ENCODE data around the gene KDM1A. TPM values are rescaled to one million over a fixed set of nuclear protein-coding genes. Genes with fewer than 3 reads are reported as not detected.

Gene KDM1A
- total RNA-seq, 1 donor from 2014 or later: 155 TPM

GRCh38 chr1:23083714-23084480, 64.6 kb downstream of the KDM1A start:
- Mint-ChIP-seq H3K9me3 (no peaks in the 10 kb centered on the region), H3K4me1 (ENCODE audit: unreplicated experiment) (no peaks in the 10 kb centered on the region), H3K4me3 (no peak overlapping the region), H3K27me3 (no peaks in the 10 kb centered on the region), H3K36me3 (peaks cover 48% of the 10 kb centered on the region), H3K27ac (no peak overlapping the region)
- TF ChIP-seq CTCF (conservative IDR thresholded peaks at IDR 0.05): no peak
- no peak for DNase-seq (ENCODE audit: extremely low spot score, unreplicated experiment)

DNA sequence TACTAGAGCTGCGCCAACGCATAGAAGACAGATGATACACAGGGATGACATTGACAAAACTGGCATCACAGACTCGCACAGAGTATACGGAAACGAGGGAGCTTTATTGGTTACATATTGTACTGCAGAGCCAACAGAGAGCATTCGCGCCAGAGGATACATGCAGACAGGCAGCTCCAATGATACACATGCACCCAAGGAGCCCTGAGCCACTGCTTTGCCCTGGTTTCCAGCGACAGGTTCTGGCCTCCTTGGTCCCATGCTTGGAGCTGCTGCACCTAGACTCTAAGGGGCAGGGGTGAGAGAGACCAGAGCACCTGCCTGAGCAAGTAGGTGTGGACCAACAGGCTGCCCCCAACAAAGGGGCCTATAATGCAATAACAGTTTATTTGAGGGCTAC, 65.6 kb downstream of the KDM1A start:
- Mint-ChIP-seq H3K4me3 (no peak overlapping the region), H3K36me3 (peaks cover 41% of the 10 kb centered on the region)

GRCh38 chr1:23085696-23086095, 66.4 kb downstream of the KDM1A start:
- no peak for TF ChIP-seq CTCF (conservative IDR thresholded peaks at IDR 0.05)
- DNase-seq (ENCODE audit: extremely low spot score, unreplicated experiment): no peak
- H3K4me1 Mint-ChIP-seq (ENCODE audit: unreplicated experiment): no peaks in the 10 kb centered on the region
- no peaks in the 10 kb centered on the region for H3K9me3 Mint-ChIP-seq
- no peak overlapping the region for H3K4me3 Mint-ChIP-seq
- H3K27ac Mint-ChIP-seq: no peak overlapping the region
- H3K27me3 Mint-ChIP-seq: no peaks in the 10 kb centered on the region
- H3K36me3 Mint-ChIP-seq: peaks cover 37% of the 10 kb centered on the region

More for the DNA sequence above, 65.6 kb downstream of the KDM1A start:
- Mint-ChIP-seq H3K27ac (no peak overlapping the region), H3K4me1 (ENCODE audit: unreplicated experiment) (no peaks in the 10 kb centered on the region), H3K27me3 (no peaks in the 10 kb centered on the region), H3K9me3 (no peaks in the 10 kb centered on the region)
- TF ChIP-seq CTCF (conservative IDR thresholded peaks at IDR 0.05): no peak
- no peak for DNase-seq (ENCODE audit: extremely low spot score, unreplicated experiment)

DNA sequence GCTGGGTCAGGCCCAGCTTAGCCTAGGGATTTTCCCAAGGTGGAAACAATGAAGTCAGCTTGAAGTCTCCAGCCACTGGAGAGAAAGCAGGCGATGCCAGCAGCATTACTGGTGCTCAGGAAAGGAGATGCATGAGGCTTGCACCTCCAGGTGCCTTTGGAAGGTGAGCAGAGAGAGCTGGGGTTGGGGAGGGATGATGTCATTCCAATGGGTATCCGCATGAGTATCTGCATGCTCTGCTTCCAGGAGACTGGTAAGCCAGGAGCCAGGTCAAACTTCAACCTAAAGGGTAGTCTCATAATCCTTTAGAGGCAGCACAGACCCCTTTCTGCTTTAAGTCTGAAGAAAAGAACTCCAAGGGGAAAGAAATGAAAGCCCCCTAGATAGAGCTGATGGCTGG, 68.8 kb downstream of the KDM1A start:
- DNase-seq (ENCODE audit: extremely low spot score, unreplicated experiment): no peak
- Mint-ChIP-seq H3K4me1 (ENCODE audit: unreplicated experiment) (no peaks in the 10 kb centered on the region), H3K9me3 (no peaks in the 10 kb centered on the region), H3K4me3 (no peak overlapping the region), H3K27ac (no peak overlapping the region), H3K36me3 (peaks cover 25% of the 10 kb centered on the region), H3K27me3 (no peaks in the 10 kb centered on the region)
- TF ChIP-seq CTCF (conservative IDR thresholded peaks at IDR 0.05): no peak

DNA sequence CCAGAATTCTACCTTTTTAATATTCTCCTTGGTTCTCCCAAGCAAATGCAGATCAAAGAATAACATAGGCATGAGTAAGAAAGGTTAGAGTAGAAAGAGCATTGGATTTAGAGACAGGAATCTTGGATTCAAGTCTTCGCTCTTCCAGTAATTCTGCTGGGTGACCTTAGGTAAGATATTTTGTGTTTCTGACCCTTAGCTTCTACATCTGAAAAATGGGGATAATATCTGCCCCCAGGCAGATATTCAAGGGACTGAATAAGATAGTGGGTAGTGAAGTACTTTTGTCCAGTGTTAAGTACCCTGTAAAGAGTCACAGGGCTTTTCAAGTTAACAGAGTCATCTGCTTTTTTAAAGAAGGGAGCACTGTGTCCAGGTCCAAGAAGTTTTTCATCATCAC, 70.8 kb downstream of the KDM1A start:
- H3K27ac Mint-ChIP-seq: no peak overlapping the region
- DNase-seq (ENCODE audit: extremely low spot score, unreplicated experiment): no peak
- no peaks in the 10 kb centered on the region for H3K27me3 Mint-ChIP-seq
- no peak overlapping the region for H3K4me3 Mint-ChIP-seq
- peaks cover 23% of the 10 kb centered on the region for H3K36me3 Mint-ChIP-seq
- TF ChIP-seq CTCF (conservative IDR thresholded peaks at IDR 0.05): no peak
- no peaks in the 10 kb centered on the region for H3K9me3 Mint-ChIP-seq
- H3K4me1 Mint-ChIP-seq (ENCODE audit: unreplicated experiment): no peaks in the 10 kb centered on the region
